Stimulated activated CD8-positive, alpha-beta memory T cell treated with anti-CD3 and anti-CD28 coated beads, Interleukin-2, amount 100 ng/mL, for 48 hours (primary cell): ENCODE measurements around the gene GPC4.

Source experiments
- DNase-seq, 2 donors: peaks; one replicate each; pipeline ENCODE4 v3.0.0-alpha.2; 2020; ENCODE audit warnings: low read depth in 2 of 2

The GPC4 gene

GRCh38 chrX:133410550-133410949 lies 4.7 kb downstream of the GPC4 start:
- DNase-seq: no peak

- no peak for DNase-seq
Observed at GRCh38 chrX:133405498-133406185, 9.6 kb downstream of the GPC4 start.

- DNase-seq: no peak
Observed at GRCh38 chrX:133403984-133404383, 11.3 kb downstream of the GPC4 start.

GRCh38 chrX:133402830-133403625 lies 12.3 kb downstream of the GPC4 start:
- DNase-seq: no peak

GRCh38 chrX:133402042-133402453 lies 13.2 kb downstream of the GPC4 start:
- no peak for DNase-seq

GRCh38 chrX:133401536-133401935 lies 13.8 kb downstream of the GPC4 start:
- no peak for DNase-seq

- DNase-seq: no peak
Observed at GRCh38 chrX:133399411-133399810, 15.9 kb downstream of the GPC4 start.

GRCh38 chrX:133394765-133395164 lies 20.5 kb downstream of the GPC4 start:
- DNase-seq: no peak

GRCh38 chrX:133392671-133393070 lies 22.6 kb downstream of the GPC4 start:
- DNase-seq: no peak

- DNase-seq: no peak
Observed at GRCh38 chrX:133391111-133391510, 24.2 kb downstream of the GPC4 start.

GRCh38 chrX:133390676-133391075 lies 24.6 kb downstream of the GPC4 start:
- DNase-seq: no peak

GRCh38 chrX:133389975-133390374 lies 25.3 kb downstream of the GPC4 start:
- no peak for DNase-seq

GRCh38 chrX:133384454-133384853 lies 30.8 kb downstream of the GPC4 start:
- no peak for DNase-seq

GRCh38 chrX:133380711-133381619 lies 34.3 kb downstream of the GPC4 start:
- no peak for DNase-seq

GRCh38 chrX:133376422-133376821 lies 38.9 kb downstream of the GPC4 start:
- DNase-seq: no peak

GRCh38 chrX:133375615-133376340 lies 39.5 kb downstream of the GPC4 start:
- DNase-seq: no peak

GRCh38 chrX:133374874-133375387 lies 40.4 kb downstream of the GPC4 start:
- DNase-seq: no peak

GRCh38 chrX:133373386-133374079 lies 41.8 kb downstream of the GPC4 start:
- no peak for DNase-seq

GRCh38 chrX:133370696-133371275 lies 44.5 kb downstream of the GPC4 start:
- DNase-seq: no peak

GRCh38 chrX:133369065-133369464 lies 46.2 kb downstream of the GPC4 start:
- DNase-seq: no peak
